Neural progenitor cell (in vitro differentiated cells): ENCODE data around the gene PBX1. TPM values are rescaled to one million over a fixed set of nuclear protein-coding genes. Genes with fewer than 3 reads are reported as not detected.

Experiments used
- DNase-seq: peaks from one replicate; pipeline ENCODE4 v3.0.0-alpha.2; 2016; ENCODE audit warnings: low spot score
- H2AFZ ChIP-seq: fragments of 200-600 bp; sonication (generic); replicated peaks from 2 replicates; pipeline ENCODE4 v1.6.1; 2016; ENCODE audit warnings: antibody characterized with exemption
- H3F3A ChIP-seq: fragments of 200-600 bp; sonication (generic); 2 replicates; pipeline ENCODE4 v1.6.1; 2016; ENCODE audit warnings: antibody characterized with exemption, low read depth
- H3K27ac ChIP-seq: fragments of 200-600 bp; sonication (generic); 2 replicates; pipeline ENCODE4 v1.5.1; 2016; ENCODE audit warnings: mild to moderate bottlenecking
- H3K27me3 ChIP-seq: fragments of 200-600 bp; sonication (generic); 2 replicates; pipeline ENCODE4 v1.6.1; 2016; ENCODE audit warnings: mild to moderate bottlenecking, moderate library complexity
- H3K36me3 ChIP-seq: fragments of 200-600 bp; sonication (generic); 2 replicates; pipeline ENCODE4 v1.5.1; 2016
- H3K4me1 ChIP-seq: fragments of 200-600 bp; sonication (generic); 2 replicates; pipeline ENCODE4 v1.6.1; 2016; ENCODE audit warnings: mixed run types
- H3K4me2 ChIP-seq: fragments of 200-600 bp; sonication (generic); 2 replicates; pipeline ENCODE4 v1.6.1; 2016
- H3K4me3 ChIP-seq: fragments of 200-600 bp; sonication (generic); 2 replicates; pipeline ENCODE4 v1.5.1; 2016
- H3K79me2 ChIP-seq: fragments of 200-600 bp; sonication (generic); 2 replicates; pipeline ENCODE4 v1.6.1; 2016; ENCODE audit warnings: low read depth
- H3K9ac ChIP-seq: fragments of 200-600 bp; sonication (generic); 2 replicates; pipeline ENCODE4 v1.6.1; 2016
- H3K9me3 ChIP-seq: fragments of 200-600 bp; sonication (generic); 2 replicates; pipeline ENCODE4 v1.5.1; 2016; ENCODE audit warnings: low read depth
- H4K20me1 ChIP-seq: fragments of 200-600 bp; sonication (generic); 2 replicates; pipeline ENCODE4 v1.6.1; 2016; ENCODE audit warnings: low read depth
- H3K27ac Mint-ChIP-seq: 3 replicates; pipeline ENCODE4 v1.8.0; 2021; ENCODE audit warnings: mixed read lengths
- H3K27me3 Mint-ChIP-seq: 2 replicates; pipeline ENCODE4 v1.8.0; 2022; ENCODE audit warnings: low read depth, mild to moderate bottlenecking, inconsistent platforms, moderate library complexity, mixed read lengths; ENCODE audit not compliant: insufficient read depth
- H3K36me3 Mint-ChIP-seq: 3 replicates; pipeline ENCODE4 v1.8.0; 2021; ENCODE audit warnings: mixed read lengths
- H3K4me1 Mint-ChIP-seq: 3 replicates; pipeline ENCODE4 v1.8.0; 2021; ENCODE audit warnings: mixed read lengths
- H3K4me3 Mint-ChIP-seq: 3 replicates; pipeline ENCODE4 v1.8.0; 2021; ENCODE audit warnings: mild to moderate bottlenecking, moderate library complexity, mixed read lengths
- H3K9me3 Mint-ChIP-seq: 3 replicates; pipeline ENCODE4 v1.8.0; 2020; ENCODE audit warnings: mixed read lengths
- CTCF ChIP-seq: fragments of 200-600 bp; sonication (generic); IDR thresholded peaks from 2 replicates; pipeline ENCODE4 v1.5.1; 2017; ENCODE audit warnings: antibody characterized with exemption, mild to moderate bottlenecking
- EZH2 ChIP-seq: fragments of 200-600 bp; sonication (generic); IDR thresholded peaks from 2 replicates; pipeline ENCODE4 v1.6.1; 2017; ENCODE audit warnings: antibody characterized with exemption, mild to moderate bottlenecking, moderate library complexity
- EZH2phosphoT487 ChIP-seq: fragments of 200-600 bp; sonication (generic); IDR thresholded peaks from 2 replicates; pipeline ENCODE4 v1.6.1; 2017; ENCODE audit warnings: antibody characterized with exemption
- total RNA-seq: library from RNA; depleted of rRNA; stranded (reverse); fragments of >200 nt; gene quantifications from 2 replicates; pipeline ENCODE4 v1.2.3, GENCODE V29; 2015; ENCODE audit warnings: low replicate concordance

PBX1 gene
- total RNA-seq, 1 donor from 2014 or later, result 91.1 TPM

- no peak overlapping the region for H3K4me3 ChIP-seq
- H3K27me3 Mint-ChIP-seq, result no peaks in the 10 kb centered on the region
- no peak for DNase-seq
- no peak overlapping the region for H3K9ac ChIP-seq
- no peak overlapping the region for H2AFZ ChIP-seq
- peaks cover 98% of the 10 kb centered on the region for H3K79me2 ChIP-seq
- H3K27me3 ChIP-seq, result no peaks in the 10 kb centered on the region
- H3K27ac Mint-ChIP-seq, result no peak overlapping the region
- H4K20me1 ChIP-seq, result peaks cover 71% of the 10 kb centered on the region
- H3K36me3 ChIP-seq, result no peaks in the 10 kb centered on the region
- no peaks in the 10 kb centered on the region for H3K9me3 Mint-ChIP-seq
- TF ChIP-seq EZH2 (no peak), CTCF (no peak), EZH2phosphoT487 (no peak)
- no peak overlapping the region for H3K4me3 Mint-ChIP-seq
- H3F3A ChIP-seq, result no peaks in the 10 kb centered on the region
- peaks cover 10% of the 10 kb centered on the region for H3K4me1 Mint-ChIP-seq
- H3K9me3 ChIP-seq, result no peaks in the 10 kb centered on the region
- no peak overlapping the region for H3K27ac ChIP-seq
- no peak overlapping the region for H3K4me2 ChIP-seq
- H3K36me3 Mint-ChIP-seq, result peaks cover 21% of the 10 kb centered on the region
- peaks cover 4% of the 10 kb centered on the region for H3K4me1 ChIP-seq
Observed at GRCh38 chr1:164659621-164660411, 100.8 kb downstream of the PBX1 start.

- peaks cover 100% of the 10 kb centered on the region for H3K79me2 ChIP-seq
- H3K4me1 ChIP-seq, result peaks cover 4% of the 10 kb centered on the region
- peaks cover 74% of the 10 kb centered on the region for H4K20me1 ChIP-seq
- Mint-ChIP-seq H3K9me3 (no peaks in the 10 kb centered on the region), H3K27ac (no peak overlapping the region), H3K36me3 (peaks cover 19% of the 10 kb centered on the region), H3K4me3 (no peak overlapping the region), H3K4me1 (peaks cover 10% of the 10 kb centered on the region), H3K27me3 (no peaks in the 10 kb centered on the region)
- H3K4me2 ChIP-seq, result no peak overlapping the region
- no peaks in the 10 kb centered on the region for H3F3A ChIP-seq
- no peak overlapping the region for H3K27ac ChIP-seq
- H3K9me3 ChIP-seq, result no peaks in the 10 kb centered on the region
- H2AFZ ChIP-seq, result no peak overlapping the region
- DNase-seq, result no peak
- H3K36me3 ChIP-seq, result no peaks in the 10 kb centered on the region
- no peak overlapping the region for H3K9ac ChIP-seq
- TF ChIP-seq EZH2phosphoT487 (no peak), EZH2 (no peak), CTCF (no peak)
- H3K27me3 ChIP-seq, result no peaks in the 10 kb centered on the region
- H3K4me3 ChIP-seq, result no peak overlapping the region
Observed at GRCh38 chr1:164660412-164660772, 101.4 kb downstream of the PBX1 start.

- Mint-ChIP-seq H3K4me3 (no peak overlapping the region), H3K27ac (no peak overlapping the region), H3K9me3 (no peaks in the 10 kb centered on the region), H3K4me1 (peaks cover 10% of the 10 kb centered on the region), H3K27me3 (no peaks in the 10 kb centered on the region), H3K36me3 (peaks cover 15% of the 10 kb centered on the region)
- Histone ChIP-seq H3K9ac (no peak overlapping the region), H3K4me1 (peaks cover 4% of the 10 kb centered on the region), H3F3A (no peaks in the 10 kb centered on the region), H4K20me1 (peaks cover 77% of the 10 kb centered on the region), H3K4me3 (no peak overlapping the region), H2AFZ (no peak overlapping the region), H3K9me3 (no peaks in the 10 kb centered on the region), H3K27me3 (no peaks in the 10 kb centered on the region), H3K79me2 (peaks cover 100% of the 10 kb centered on the region), H3K27ac (no peak overlapping the region), H3K4me2 (no peak overlapping the region), H3K36me3 (no peaks in the 10 kb centered on the region)
- no peak for DNase-seq
- TF ChIP-seq CTCF (no peak), EZH2phosphoT487 (no peak), EZH2 (no peak)
Observed at GRCh38 chr1:164660775-164661174, 101.8 kb downstream of the PBX1 start.
